Stimulated activated CD8-positive, alpha-beta memory T cell treated with anti-CD3 and anti-CD28 coated beads, Interleukin-2, amount 100 ng/mL, for 1 hour (primary cell): ENCODE measurements around the gene MED9.

Experiments used
- DNase-seq, 2 donors: peaks; one replicate each; pipeline ENCODE4 v3.0.0-alpha.2; 2020; ENCODE audit warnings: low read depth in 2 of 2

The MED9 gene

GRCh38 chr17:17516941-17517720 is 40.3 kb downstream of the MED9 start:
- DNase-seq, result no peak

- DNase-seq, result no peak
Observed at GRCh38 chr17:17518014-17518413, 41.2 kb downstream of the MED9 start.

- DNase-seq, result no peak
Observed at GRCh38 chr17:17518951-17519350, 42.2 kb downstream of the MED9 start.

- no peak for DNase-seq
Observed at GRCh38 chr17:17519886-17520285, 43.1 kb downstream of the MED9 start.

GRCh38 chr17:17520599-17521232 is 43.9 kb downstream of the MED9 start:
- DNase-seq, result no peak

GRCh38 chr17:17523001-17523730 is 46.4 kb downstream of the MED9 start:
- DNase-seq, result no peak

- no peak for DNase-seq
Observed at GRCh38 chr17:17523731-17524490, 47.1 kb downstream of the MED9 start.

- no peak for DNase-seq
Observed at GRCh38 chr17:17525311-17525710, 48.5 kb downstream of the MED9 start.

GRCh38 chr17:17525956-17526355 is 49.2 kb downstream of the MED9 start:
- no peak for DNase-seq

- no peak for DNase-seq
Observed at GRCh38 chr17:17526369-17526768, 49.6 kb downstream of the MED9 start.

GRCh38 chr17:17527534-17527933 is 50.7 kb downstream of the MED9 start:
- DNase-seq, result no peak

- no peak for DNase-seq
Observed at GRCh38 chr17:17527956-17528500, 51.2 kb downstream of the MED9 start.

- no peak for DNase-seq
Observed at GRCh38 chr17:17528696-17529652, 52.2 kb downstream of the MED9 start.

- DNase-seq, result no peak
Observed at GRCh38 chr17:17531156-17531555, 54.4 kb downstream of the MED9 start.

- no peak for DNase-seq
Observed at GRCh38 chr17:17532991-17533390, 56.2 kb downstream of the MED9 start.

GRCh38 chr17:17533901-17534441 is 57.2 kb downstream of the MED9 start:
- no peak for DNase-seq

GRCh38 chr17:17535957-17536356 is 59.2 kb downstream of the MED9 start:
- no peak for DNase-seq

- no peak for DNase-seq
Observed at GRCh38 chr17:17536702-17537101, 59.9 kb downstream of the MED9 start.

- no peak for DNase-seq
Observed at GRCh38 chr17:17537311-17538099, 60.7 kb downstream of the MED9 start.
